Hematopoietic multipotent progenitor cell treated with erythropoietin and hydrocortisone succinate and interleukin-3 and kit ligand, for 8 days (in vitro differentiated cells): ENCODE data around the gene TAF10.

Source experiments
- DNase-seq: peaks from one replicate; pipeline ENCODE4 v3.0.0-alpha.2; 2015

Gene TAF10

GRCh38 chr11:6640036-6640984, 28.3 kb upstream of the TAF10 start:
- DNase-seq: no peak

GRCh38 chr11:6638429-6638828, 26.4 kb upstream of the TAF10 start:
- peak; percentile 21 for DNase-seq

DNA sequence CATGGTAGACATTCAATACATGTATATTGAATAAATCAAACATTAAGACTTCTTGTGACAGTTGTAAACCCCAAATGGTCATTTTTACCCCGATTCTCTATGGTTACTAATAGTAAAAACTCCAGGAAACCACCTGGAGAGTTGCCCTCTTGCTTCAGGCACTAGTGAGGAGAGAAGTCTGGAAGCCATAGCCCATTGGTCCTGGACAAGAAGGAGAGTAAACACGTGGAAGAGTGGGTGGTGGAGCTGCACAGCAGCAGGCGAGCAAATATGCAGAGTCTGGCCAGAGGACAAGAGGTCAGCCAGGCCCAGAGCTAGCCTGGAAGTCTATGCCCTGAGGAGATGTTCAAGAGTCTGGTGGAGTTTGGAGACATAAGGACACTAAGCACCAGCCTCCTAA, 25.9 kb upstream of the TAF10 start:
- no peak for DNase-seq

- no peak for DNase-seq
Measured at GRCh38 chr11:6636480-6636879, 24.5 kb upstream of the TAF10 start.

DNA sequence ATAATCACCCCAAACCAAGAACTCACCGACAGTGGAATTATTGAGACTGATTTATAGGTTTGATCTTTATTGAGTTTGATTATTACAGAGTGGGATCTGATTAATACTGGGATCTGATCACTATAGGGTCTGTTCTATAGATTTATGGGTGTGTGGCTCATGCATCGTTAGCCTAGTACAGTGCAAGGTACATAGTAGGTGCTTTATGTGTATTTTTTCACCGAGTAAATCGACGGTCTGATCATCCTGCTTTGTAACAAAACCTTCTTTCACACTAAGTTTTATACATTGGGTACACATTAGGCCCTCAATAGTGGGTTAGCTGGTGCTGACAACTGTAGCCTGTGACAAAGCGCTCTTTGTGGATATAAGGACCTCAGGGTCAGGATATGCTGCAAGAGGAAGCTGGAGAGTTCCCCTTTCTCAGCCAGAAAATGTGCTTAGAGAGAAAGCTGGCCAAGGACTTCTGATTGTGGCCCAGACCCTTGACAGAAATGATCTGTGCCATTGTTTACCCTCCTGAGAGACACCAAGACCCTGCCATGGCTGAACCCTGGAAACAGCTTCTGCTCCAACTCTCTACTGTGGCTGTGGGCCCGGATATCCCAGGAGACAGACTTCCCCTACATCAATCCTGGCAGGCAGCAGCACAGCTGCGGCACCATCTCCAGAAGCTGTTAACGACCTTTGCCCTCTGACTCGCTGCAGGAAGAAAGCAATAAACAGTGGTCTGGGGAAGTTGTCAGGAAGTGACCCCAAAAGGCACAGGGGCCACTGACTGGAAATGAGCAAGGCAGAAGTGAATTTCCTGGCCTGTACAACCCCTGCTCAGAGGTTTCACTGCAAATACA, 23.3 kb upstream of the TAF10 start:
- DNase-seq: no peak

DNA sequence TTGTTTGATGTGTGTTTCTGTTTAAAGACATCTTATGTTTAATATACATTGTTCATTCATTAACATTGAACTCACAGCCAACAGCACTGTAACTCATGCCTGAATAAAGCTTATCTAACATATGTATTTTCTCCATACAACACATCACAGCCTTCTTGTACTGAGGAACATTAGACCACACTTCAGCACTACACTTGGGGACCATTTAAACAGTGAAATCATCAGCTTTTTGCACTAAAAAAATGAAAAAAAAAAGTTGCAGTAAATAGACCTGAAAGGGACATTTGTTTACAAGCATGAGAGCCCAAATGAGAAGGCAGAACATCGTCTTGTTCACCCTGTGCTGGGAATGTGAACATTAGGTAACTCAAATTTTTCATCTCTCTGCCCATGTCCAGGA, 22.5 kb upstream of the TAF10 start:
- DNase-seq: no peak

GRCh38 chr11:6633422-6634408, 21.7 kb upstream of the TAF10 start:
- DNase-seq: no peak

DNA sequence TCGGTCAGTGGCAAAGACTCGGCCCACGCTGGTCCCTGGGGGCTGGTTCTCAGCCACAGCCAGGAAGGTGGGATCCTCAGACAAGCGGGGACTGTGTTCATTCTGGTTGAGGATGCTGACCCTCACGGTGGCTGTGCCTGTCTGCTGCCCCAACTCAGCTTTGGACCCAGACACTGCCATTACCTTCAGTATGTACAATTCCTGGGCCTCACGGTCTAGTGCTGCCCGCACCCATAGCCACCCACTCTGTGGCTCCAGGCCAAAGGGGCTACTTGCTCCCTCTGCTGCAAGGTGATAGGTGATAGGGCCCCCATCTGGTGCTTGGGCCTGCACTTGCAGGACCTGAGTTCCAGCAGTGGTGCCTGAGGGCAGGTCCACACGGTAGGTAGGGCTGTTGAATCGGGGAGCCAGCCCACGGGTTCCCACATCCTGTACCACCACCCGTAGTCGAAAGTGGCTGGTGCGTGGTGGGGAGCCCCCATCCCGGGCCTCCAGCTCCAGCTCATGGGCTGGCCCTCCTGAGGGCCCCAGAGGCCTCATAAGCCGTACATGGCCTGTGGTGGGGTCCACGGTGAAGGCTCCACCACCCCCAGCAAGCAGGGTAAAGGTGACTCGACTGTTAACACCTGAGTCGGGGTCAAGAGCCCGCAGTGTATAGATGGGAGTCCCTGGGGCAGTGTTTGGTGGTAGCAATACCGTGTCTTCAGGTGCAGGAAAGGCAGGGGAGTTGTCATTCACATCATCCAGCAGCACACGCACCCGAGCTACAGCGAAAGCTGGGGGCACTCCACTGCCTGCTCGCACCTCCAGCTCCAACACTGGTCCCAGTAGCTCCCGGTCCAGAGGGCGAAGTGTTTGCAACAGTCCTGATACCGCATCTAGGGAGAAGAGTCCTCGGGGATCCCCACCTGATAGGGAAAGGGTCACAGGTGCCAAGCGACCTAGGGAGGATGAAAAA, 20.4 kb upstream of the TAF10 start:
- DNase-seq: no peak

DNA sequence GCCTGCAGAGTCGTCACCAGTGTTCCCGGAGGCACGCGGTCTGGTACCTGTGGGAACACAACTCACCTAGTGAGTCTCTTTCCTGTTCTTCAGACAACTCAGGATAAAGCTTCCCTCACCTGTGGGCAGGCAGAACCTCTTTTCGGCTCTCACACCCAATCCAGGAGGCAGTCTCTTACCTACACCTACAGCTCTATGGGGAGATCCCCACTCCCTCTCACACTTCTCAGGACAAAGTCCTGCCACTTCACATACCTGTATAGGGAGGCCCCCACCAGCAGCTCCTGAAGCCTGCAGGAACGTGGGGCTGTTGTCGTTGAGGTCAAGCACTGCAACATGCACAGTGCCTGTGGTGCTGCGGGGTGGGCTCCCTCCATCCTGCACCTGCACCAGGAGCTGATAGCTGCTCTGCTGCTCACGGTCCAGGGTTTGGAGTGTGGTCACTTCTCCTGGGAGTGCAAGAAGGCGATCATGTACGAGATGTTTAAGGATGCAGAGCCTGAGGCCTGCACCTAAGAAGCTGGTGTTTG, 19.4 kb upstream of the TAF10 start:
- no peak for DNase-seq

- DNase-seq: no peak
Measured at GRCh38 chr11:6630632-6631291, 18.7 kb upstream of the TAF10 start.

DNA sequence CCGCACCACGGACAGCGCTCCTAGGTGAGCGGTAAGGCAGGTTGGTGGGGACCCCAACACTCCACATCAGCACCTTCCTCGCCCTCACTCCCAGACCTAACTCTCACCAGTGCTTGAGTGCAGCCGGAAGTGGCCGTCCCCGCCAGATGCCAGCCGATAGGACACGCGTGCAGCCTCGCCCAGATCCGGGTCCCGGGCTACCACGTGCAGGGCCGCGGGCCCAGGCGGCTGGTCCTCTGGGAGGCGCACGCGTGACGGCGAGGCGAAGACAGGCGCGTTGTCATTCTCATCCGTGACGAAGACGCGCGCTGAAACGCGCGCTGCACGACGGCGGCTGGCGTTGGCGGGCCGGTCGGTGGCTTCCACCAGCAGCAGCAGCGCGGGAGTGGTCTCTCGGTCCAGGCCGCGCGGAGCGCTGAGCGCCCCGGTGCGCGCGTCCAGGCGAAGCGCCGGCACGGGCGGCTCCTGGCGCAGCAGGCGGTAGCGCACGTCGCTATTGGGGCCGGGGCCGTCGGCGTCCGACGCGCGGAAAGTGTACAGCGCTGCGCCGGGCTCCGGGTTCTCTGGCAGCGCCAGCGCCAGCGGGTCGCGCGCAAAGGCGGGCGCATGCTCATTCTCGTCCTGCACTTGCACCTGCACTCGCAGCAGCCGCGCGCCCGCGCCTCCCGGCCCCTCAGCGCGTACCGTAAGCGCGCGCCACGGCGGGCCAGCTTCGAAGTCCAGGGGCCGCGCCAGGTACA, 18.0 kb upstream of the TAF10 start:
- DNase-seq: no peak

GRCh38 chr11:6629573-6629891, 17.5 kb upstream of the TAF10 start:
- no peak for DNase-seq

DNA sequence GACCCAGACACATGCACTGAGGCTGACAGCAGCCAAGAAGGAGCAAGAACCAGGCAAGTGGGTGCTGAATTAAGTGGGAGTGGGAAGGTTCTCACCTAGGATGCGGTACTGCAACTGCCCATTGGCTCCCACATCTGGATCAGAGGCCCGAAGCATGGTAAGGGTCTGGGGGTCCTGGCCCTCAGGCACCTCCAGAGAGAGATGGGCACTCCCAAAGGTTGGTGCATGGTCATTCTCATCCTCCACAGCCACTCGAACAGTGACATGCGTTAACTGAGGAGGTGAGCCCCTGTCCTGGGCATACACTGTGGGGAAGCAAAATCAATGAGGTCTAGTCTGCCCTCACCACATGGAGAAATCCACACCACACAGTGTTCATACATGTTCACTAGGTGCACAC, 16.5 kb upstream of the TAF10 start:
- DNase-seq: no peak

- no peak for DNase-seq
Measured at GRCh38 chr11:6627762-6628241, 15.8 kb upstream of the TAF10 start.

- DNase-seq: no peak
Measured at GRCh38 chr11:6626971-6627761, 15.2 kb upstream of the TAF10 start.

- DNase-seq: no peak
Measured at GRCh38 chr11:6625832-6626420, 13.9 kb upstream of the TAF10 start.

DNA sequence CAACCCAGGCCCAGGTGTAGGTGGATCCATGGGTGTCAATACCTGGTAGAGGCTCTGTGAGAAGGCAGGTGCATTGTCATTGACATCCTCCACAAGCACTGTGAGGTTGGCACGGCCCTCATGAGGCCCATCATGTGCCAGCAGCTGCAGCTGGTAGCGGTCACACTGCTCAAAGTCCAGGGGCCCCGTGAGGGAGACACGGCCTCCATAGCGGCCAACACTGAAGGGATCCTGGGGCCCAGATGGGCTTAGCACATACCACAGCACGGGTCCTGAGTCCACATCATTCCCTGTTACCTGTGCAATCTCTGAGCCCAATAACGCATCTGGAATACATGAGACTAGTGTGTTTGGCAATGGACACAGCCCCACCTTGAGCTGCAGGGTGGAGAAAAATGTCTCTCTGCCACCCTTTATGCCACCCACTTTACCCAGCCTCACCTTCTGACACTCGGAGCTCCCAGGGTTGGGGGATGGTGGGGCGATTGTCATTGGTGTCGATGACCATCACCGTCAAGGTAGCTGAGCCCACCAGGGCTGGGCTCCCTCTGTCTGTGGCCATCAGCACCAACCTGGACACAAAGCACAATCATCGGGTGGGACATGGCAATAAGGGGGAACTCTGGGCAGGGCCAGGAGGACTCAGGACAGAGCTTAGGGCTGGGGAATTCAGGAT, 13.3 kb upstream of the TAF10 start:
- no peak for DNase-seq
